ENCODE measurements around the gene ARGLU1. TPM values are rescaled to one million over a fixed set of nuclear protein-coding genes. Genes with fewer than 3 reads are reported as not detected.

Gene ARGLU1
- total RNA-seq, 1 experiment from 2014 or later: 115 TPM

DNA sequence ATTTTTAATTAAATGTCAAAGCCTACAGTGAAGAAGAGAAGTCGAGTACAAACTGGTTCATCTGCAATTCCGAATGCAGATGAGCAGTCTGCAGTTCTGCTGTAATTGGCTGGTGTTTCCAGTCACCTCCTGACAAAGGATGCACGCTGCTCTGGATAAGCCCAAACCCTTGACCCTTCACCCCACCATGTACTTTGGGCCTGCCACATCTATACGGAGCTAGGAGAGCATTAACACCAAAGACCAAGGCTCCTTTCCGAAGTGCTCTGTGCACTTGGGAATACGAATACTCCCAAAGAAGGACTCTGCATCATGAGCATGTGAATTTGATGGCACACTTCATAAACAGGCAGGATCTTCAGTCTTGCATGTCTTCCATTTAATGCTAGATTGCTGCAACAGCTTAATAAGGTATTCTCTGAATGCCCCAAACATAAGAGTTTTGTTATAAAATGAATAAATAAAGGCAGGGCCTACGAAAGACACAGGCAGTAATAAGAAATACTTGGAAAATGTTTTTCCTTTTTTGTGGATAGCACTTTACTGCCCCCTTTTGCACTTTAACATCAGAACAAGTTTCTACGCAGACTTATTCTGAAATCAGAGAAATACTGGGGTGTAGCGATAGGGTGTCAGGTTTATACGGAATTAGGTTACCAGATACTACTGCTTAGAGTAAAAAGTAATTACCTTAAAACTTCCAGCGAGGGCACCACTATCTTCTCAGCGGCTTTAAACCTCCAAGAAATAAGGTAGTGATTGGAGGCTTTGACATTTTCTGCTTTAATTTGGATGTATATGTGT is 47.5 kb downstream of the ARGLU1 start:
- no peaks in the 10 kb centered on the region for H3K36me3 Mint-ChIP-seq
- no peaks in the 10 kb centered on the region for H3K9me3 Mint-ChIP-seq
- DNase-seq (ENCODE audit: low spot score): no peak
- peaks cover 80% of the 10 kb centered on the region for H3K4me1 Mint-ChIP-seq
- no peak for TF ChIP-seq ZNF532 (CRISPR knock-in tag; IDR thresholded peaks at IDR 0.05; ENCODE audit: borderline replicate concordance)
- TF ChIP-seq SP1 (CRISPR knock-in tag; conservative IDR thresholded peaks at IDR 0.05): no peak
- no peak for TF ChIP-seq HMGXB4 (CRISPR knock-in tag; IDR thresholded peaks at IDR 0.05)
- TF ChIP-seq, protein P1, sequence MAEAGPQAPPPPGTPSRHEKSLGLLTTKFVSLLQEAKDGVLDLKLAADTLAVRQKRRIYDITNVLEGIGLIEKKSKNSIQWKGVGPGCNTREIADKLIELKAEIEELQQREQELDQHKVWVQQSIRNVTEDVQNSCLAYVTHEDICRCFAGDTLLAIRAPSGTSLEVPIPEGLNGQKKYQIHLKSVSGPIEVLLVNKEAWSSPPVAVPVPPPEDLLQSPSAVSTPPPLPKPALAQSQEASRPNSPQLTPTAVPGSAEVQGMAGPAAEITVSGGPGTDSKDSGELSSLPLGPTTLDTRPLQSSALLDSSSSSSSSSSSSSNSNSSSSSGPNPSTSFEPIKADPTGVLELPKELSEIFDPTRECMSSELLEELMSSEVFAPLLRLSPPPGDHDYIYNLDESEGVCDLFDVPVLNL (CRISPR knock-in tag; IDR thresholded peaks at IDR 0.05; ENCODE audit: borderline replicate concordance, low read depth): no peak
- TF ChIP-seq ZNF671 (CRISPR knock-in tag; IDR thresholded peaks at IDR 0.05): no peak
- TF ChIP-seq ZNF416 (CRISPR knock-in tag; IDR thresholded peaks at IDR 0.05): no peak
- TF ChIP-seq PRRX2 (CRISPR knock-in tag; IDR thresholded peaks at IDR 0.05): no peak
- TF ChIP-seq, protein P2, sequence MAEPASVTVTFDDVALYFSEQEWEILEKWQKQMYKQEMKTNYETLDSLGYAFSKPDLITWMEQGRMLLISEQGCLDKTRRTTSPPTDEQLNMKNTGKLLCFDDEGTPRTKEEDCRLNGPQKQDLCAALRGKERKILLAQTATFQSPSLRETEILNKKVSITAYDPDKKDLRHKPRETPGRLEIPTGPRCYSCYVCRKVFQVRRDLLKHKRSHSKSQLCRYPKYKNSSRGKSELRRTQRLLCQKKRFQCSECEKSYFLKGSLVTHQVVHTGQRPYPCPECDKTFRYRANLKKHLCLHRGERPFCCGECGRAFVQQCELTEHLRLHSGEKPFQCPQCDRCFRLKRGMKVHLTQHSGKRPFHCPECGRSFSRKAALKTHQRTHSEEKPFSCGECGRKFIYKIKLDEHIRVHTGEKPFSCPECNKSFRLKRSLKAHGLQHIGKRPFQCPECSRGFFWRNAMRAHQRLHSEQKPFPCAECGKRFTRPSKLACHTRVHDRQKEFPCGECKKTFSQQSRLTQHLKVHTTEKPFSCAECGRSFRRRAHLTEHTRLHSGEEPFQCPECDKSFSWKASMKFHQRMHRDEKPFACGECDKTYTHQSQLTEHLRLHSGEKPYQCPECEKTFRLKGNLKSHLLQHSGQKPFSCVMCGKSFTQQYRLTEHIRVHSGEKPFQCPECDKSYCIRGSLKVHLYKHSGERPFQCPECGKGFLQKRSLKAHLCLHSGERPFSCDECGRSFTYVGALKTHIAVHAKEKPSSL (CRISPR knock-in tag; conservative IDR thresholded peaks at IDR 0.05): no peak
- TF ChIP-seq ZNF121 (CRISPR knock-in tag; IDR thresholded peaks at IDR 0.05): no peak
- no peaks in the 10 kb centered on the region; the same call in 1 of the 2 replicates for H3K27me3 Mint-ChIP-seq (ENCODE audit: low read depth)
- ChIA-PET POLR2A (no interaction called here), CTCF (no interaction called here)
- ATAC-seq: peak; percentile 78
- H3K27ac Mint-ChIP-seq: peak overlapping the region; percentile 71
- 0 out of 2 replicates have a peak overlapping the region, but pooled peaks have one; percentile 22 for H3K4me3 Mint-ChIP-seq

GRCh38 chr13:106518512-106518911 is 49.4 kb downstream of the ARGLU1 start:
- Mint-ChIP-seq H3K4me1 (peaks cover 85% of the 10 kb centered on the region), H3K9me3 (no peaks in the 10 kb centered on the region), H3K4me3 (no peak overlapping the region), H3K36me3 (no peaks in the 10 kb centered on the region), H3K27me3 (ENCODE audit: low read depth) (no peaks in the 10 kb centered on the region), H3K27ac (peak overlapping the region; percentile 64; the same call in 1 of the 2 replicates)
- ATAC-seq (no peak), DNase-seq (ENCODE audit: low spot score) (no peak)
- CTCF ChIA-PET: no interaction called here
- POLR2A ChIA-PET: no interaction called here
- TF ChIP-seq, protein P3, sequence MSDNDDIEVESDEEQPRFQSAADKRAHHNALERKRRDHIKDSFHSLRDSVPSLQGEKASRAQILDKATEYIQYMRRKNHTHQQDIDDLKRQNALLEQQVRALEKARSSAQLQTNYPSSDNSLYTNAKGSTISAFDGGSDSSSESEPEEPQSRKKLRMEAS (CRISPR knock-in tag; IDR thresholded peaks at IDR 0.05): no peak
- no peak for TF ChIP-seq ZNF532 (CRISPR knock-in tag; IDR thresholded peaks at IDR 0.05; ENCODE audit: borderline replicate concordance)
- TF ChIP-seq ETV6 (CRISPR knock-in tag; IDR thresholded peaks at IDR 0.05): no peak
- TF ChIP-seq NFE2L1 (CRISPR knock-in tag; IDR thresholded peaks at IDR 0.05): no peak
- no peak for TF ChIP-seq CBFB (CRISPR knock-in tag; IDR thresholded peaks at IDR 0.05; ENCODE audit: low read depth)
- no peak for TF ChIP-seq ATF2 (CRISPR knock-in tag; IDR thresholded peaks at IDR 0.05; ENCODE audit: borderline replicate concordance, low read depth)
- TF ChIP-seq HMGXB4 (CRISPR knock-in tag; IDR thresholded peaks at IDR 0.05): no peak

All from WTC11 (cell line).